Neural cell (in vitro differentiated cells): ENCODE results near the gene SCN4B. TPM values are rescaled to one million over a fixed set of nuclear protein-coding genes. Genes with fewer than 3 reads are reported as not detected.

Experiments
- H2AFZ ChIP-seq: fragments of 200-600, 300-800 bp; sonication (generic), shearing (Covaris generic); 2 replicates; pipeline ENCODE4 v1.6.0; 2014; ENCODE audit warnings: low read depth, mild to moderate bottlenecking, antibody characterized with exemption, low read length, moderate library complexity
- H3F3A ChIP-seq: fragments of 200-600 bp; shearing (Covaris generic); 2 replicates; pipeline ENCODE4 v1.6.1; 2016; ENCODE audit warnings: mild to moderate bottlenecking, moderate library complexity, mixed read lengths, antibody characterized with exemption, low read length; ENCODE audit not compliant: insufficient read depth, poor library complexity, severe bottlenecking
- H3K27ac ChIP-seq: fragments of 200-600, 300-800 bp; sonication (generic), shearing (Covaris generic); 2 replicates; pipeline ENCODE4 v1.5.1; 2014; ENCODE audit warnings: mild to moderate bottlenecking, low read length, moderate library complexity
- H3K27me3 ChIP-seq: fragments of 300-800, 200-600 bp; sonication (generic), shearing (Covaris generic); 2 replicates; pipeline ENCODE4 v1.6.0; 2014; ENCODE audit warnings: mild to moderate bottlenecking, low read depth, low read length, moderate library complexity; ENCODE audit not compliant: insufficient read depth
- H3K36me3 ChIP-seq: fragments of 300-800, 200-600 bp; sonication (generic), shearing (Covaris generic); 2 replicates; pipeline ENCODE4 v1.5.1; 2014; ENCODE audit warnings: mild to moderate bottlenecking, antibody characterized with exemption, low read length, moderate library complexity; ENCODE audit not compliant: insufficient read depth
- H3K4me2 ChIP-seq: fragments of 300-800, 200-600 bp; sonication (generic), shearing (Covaris generic); 2 replicates; pipeline ENCODE4 v1.6.0; 2014; ENCODE audit warnings: mild to moderate bottlenecking, low read length
- H3K4me3 ChIP-seq: fragments of 300-800, 200-600 bp; sonication (generic), shearing (Covaris generic); 2 replicates; pipeline ENCODE4 v1.5.1; 2014; ENCODE audit warnings: mild to moderate bottlenecking, low read length, moderate library complexity
- H3K79me2 ChIP-seq: fragments of 200-600 bp; shearing (Covaris generic); replicated peaks from 2 replicates; pipeline ENCODE4 v1.6.0; 2014; ENCODE audit warnings: mild to moderate bottlenecking, low read length, moderate library complexity; ENCODE audit not compliant: insufficient read depth
- H3K9ac ChIP-seq: fragments of 300-800, 200-600 bp; sonication (generic), shearing (Covaris generic); 2 replicates; pipeline ENCODE4 v1.6.1; 2016; ENCODE audit warnings: mild to moderate bottlenecking, low read length, mixed read lengths
- H3K9me2 ChIP-seq: fragments of 200-600 bp; shearing (Covaris generic); 2 replicates; pipeline ENCODE4 v1.6.1; 2016; ENCODE audit warnings: mild to moderate bottlenecking, low read length, mixed read lengths; ENCODE audit not compliant: insufficient read depth
- H3K9me3 ChIP-seq: fragments of 200-600, 300-800 bp; sonication (generic), shearing (Covaris generic); 2 replicates; pipeline ENCODE4 v1.6.1; 2016; ENCODE audit warnings: mild to moderate bottlenecking, mixed run types, low read length, moderate library complexity, mixed read lengths
- H4K20me1 ChIP-seq: fragments of 200-600 bp; shearing (Covaris generic); 2 replicates; pipeline ENCODE4 v1.6.1; 2016; ENCODE audit warnings: mild to moderate bottlenecking, mixed run types; ENCODE audit not compliant: insufficient read depth
- EP300 ChIP-seq: fragments of 450-650 bp; conservative IDR thresholded peaks from 2 replicates; pipeline ENCODE4 v1.6.1; 2014; ENCODE audit warnings: antibody characterized with exemption, mild to moderate bottlenecking, moderate library complexity; ENCODE audit not compliant: poor library complexity, severe bottlenecking
- EZH2 ChIP-seq: fragments of 200-600, 300-800 bp; shearing (Covaris generic), sonication (generic); IDR thresholded peaks from 2 replicates; pipeline ENCODE4 v1.6.1; 2014; ENCODE audit warnings: antibody characterized with exemption, low read length, borderline replicate concordance, mild to moderate bottlenecking; ENCODE audit not compliant: insufficient read depth, poor library complexity, severe bottlenecking
- MXI1 ChIP-seq: fragments of 450-650 bp; conservative IDR thresholded peaks from 2 replicates; pipeline ENCODE4 v1.6.1; 2014; ENCODE audit warnings: antibody characterized with exemption, mild to moderate bottlenecking; ENCODE audit not compliant: poor library complexity, severe bottlenecking
- POLR2AphosphoS5 ChIP-seq: IDR thresholded peaks from 2 replicates; pipeline ENCODE4 v1.6.1; 2012
- RAD21 ChIP-seq: fragments of 450-650 bp; conservative IDR thresholded peaks from 2 replicates; pipeline ENCODE4 v1.6.1; 2014; ENCODE audit warnings: antibody characterized with exemption, mild to moderate bottlenecking, moderate library complexity
- SMC3 ChIP-seq: fragments of 450-650 bp; conservative IDR thresholded peaks from 2 replicates; pipeline ENCODE4 v1.6.1; 2014; ENCODE audit warnings: antibody characterized with exemption, mild to moderate bottlenecking, moderate library complexity; ENCODE audit not compliant: poor library complexity
- TAF1 ChIP-seq: IDR thresholded peaks from 2 replicates; pipeline ENCODE4 v1.6.1; 2012; ENCODE audit warnings: low read depth
- polyA plus RNA-seq: library from polyadenylated mRNA; depleted of rRNA; stranded (reverse); fragments of >200 nt; gene quantifications from 2 replicates; pipeline ENCODE4 v1.2.3, GENCODE V29; 2014
- TF ChIP-seq, protein P1 (sequence below): IDR thresholded peaks from 2 replicates; pipeline ENCODE4 v1.6.1; 2012; ENCODE audit warnings: borderline replicate concordance
- TF ChIP-seq, protein P2 (sequence below): fragments of 450-650 bp; IDR thresholded peaks from 2 replicates; pipeline ENCODE4 v1.5.1; 2014; ENCODE audit warnings: antibody characterized with exemption, mild to moderate bottlenecking, moderate library complexity; ENCODE audit not compliant: poor library complexity, severe bottlenecking

Gene SCN4B
- polyA plus RNA-seq, 1 donor from 2014 or later: 0.61 TPM

DNA sequence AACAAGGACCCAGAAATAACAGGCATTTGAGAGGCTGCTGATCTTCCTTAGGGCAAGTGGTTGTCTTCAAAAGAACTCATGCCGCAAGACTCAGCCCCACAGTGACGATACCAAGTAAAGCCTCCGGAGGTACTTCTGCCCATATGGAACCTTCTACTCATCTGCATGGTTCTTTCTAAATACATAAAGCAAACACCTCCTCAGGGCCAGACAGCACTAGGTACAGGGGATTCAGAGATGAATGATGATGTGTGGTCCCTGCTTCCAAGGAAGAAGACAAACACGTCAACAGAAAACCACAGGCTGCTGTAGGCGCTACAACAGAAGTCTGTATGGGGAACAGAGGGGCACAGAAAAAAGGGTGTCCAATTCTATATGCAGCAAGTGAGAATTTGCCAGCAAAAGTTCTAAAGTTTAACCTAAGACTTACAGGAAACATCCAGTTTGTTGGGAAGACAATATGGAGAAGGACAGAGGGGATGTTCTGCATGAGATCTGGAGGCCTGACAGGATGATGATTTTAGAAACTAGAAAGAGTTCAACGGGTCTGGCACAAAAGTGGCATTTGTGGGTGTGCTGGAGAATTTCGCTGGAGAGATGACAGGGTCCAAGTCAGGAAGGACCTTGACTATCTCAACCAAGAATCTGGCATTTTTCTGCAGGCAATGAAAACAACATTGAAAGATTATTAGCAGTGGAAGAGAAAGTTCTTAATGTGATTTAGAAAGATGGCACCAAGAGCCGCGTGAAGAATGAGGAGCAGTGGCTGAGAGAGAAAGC lies 48.5 kb upstream of the SCN4B start:
- no peaks in the 10 kb centered on the region for H3K36me3 ChIP-seq
- no peaks in the 10 kb centered on the region for H3F3A ChIP-seq
- H3K4me3 ChIP-seq: no peak overlapping the region
- H2AFZ ChIP-seq: no peak overlapping the region
- no peaks in the 10 kb centered on the region for H4K20me1 ChIP-seq
- H3K27ac ChIP-seq: no peak overlapping the region
- no peaks in the 10 kb centered on the region for H3K79me2 ChIP-seq
- H3K4me2 ChIP-seq: no peak overlapping the region
- no peak for TF ChIP-seq EP300
- TF ChIP-seq POLR2AphosphoS5: no peak
- TF ChIP-seq MXI1: no peak
- no peak for TF ChIP-seq TAF1
- TF ChIP-seq, protein P1, sequence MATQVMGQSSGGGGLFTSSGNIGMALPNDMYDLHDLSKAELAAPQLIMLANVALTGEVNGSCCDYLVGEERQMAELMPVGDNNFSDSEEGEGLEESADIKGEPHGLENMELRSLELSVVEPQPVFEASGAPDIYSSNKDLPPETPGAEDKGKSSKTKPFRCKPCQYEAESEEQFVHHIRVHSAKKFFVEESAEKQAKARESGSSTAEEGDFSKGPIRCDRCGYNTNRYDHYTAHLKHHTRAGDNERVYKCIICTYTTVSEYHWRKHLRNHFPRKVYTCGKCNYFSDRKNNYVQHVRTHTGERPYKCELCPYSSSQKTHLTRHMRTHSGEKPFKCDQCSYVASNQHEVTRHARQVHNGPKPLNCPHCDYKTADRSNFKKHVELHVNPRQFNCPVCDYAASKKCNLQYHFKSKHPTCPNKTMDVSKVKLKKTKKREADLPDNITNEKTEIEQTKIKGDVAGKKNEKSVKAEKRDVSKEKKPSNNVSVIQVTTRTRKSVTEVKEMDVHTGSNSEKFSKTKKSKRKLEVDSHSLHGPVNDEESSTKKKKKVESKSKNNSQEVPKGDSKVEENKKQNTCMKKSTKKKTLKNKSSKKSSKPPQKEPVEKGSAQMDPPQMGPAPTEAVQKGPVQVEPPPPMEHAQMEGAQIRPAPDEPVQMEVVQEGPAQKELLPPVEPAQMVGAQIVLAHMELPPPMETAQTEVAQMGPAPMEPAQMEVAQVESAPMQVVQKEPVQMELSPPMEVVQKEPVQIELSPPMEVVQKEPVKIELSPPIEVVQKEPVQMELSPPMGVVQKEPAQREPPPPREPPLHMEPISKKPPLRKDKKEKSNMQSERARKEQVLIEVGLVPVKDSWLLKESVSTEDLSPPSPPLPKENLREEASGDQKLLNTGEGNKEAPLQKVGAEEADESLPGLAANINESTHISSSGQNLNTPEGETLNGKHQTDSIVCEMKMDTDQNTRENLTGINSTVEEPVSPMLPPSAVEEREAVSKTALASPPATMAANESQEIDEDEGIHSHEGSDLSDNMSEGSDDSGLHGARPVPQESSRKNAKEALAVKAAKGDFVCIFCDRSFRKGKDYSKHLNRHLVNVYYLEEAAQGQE: no peak
- TF ChIP-seq SMC3: no peak
- no peaks in the 10 kb centered on the region for H3K27me3 ChIP-seq
- no peak overlapping the region for H3K9ac ChIP-seq
- no peaks in the 10 kb centered on the region for H3K9me2 ChIP-seq
- H3K9me3 ChIP-seq: no peaks in the 10 kb centered on the region

DNA sequence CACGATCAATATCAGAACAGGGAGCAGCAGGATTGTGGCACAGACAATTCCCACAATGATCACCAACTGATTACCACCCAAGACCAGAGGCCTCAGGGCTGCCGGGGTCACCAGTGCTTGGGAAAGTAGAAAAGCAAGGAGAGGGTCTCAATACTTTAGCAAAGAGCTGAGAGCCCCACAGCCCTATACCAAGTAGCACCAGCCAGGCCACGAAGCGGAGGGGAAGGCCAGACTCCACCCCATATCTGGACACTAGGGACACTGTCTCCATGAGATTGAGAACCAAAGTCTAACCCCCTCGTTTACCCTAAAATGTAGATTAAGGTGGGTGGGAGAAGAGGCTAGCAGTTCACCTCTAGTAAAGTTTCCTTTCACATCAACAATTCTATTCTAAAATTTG lies 47.9 kb upstream of the SCN4B start:
- Histone ChIP-seq H3K4me2 (no peak overlapping the region), H2AFZ (no peak overlapping the region), H3K9me3 (no peaks in the 10 kb centered on the region), H3K9ac (no peak overlapping the region), H3K27me3 (no peaks in the 10 kb centered on the region), H3K9me2 (no peaks in the 10 kb centered on the region), H3K27ac (no peak overlapping the region), H3K4me3 (no peak overlapping the region), H3K79me2 (no peaks in the 10 kb centered on the region), H3K36me3 (no peaks in the 10 kb centered on the region), H3F3A (no peaks in the 10 kb centered on the region), H4K20me1 (no peaks in the 10 kb centered on the region)
- TF ChIP-seq, protein P2, sequence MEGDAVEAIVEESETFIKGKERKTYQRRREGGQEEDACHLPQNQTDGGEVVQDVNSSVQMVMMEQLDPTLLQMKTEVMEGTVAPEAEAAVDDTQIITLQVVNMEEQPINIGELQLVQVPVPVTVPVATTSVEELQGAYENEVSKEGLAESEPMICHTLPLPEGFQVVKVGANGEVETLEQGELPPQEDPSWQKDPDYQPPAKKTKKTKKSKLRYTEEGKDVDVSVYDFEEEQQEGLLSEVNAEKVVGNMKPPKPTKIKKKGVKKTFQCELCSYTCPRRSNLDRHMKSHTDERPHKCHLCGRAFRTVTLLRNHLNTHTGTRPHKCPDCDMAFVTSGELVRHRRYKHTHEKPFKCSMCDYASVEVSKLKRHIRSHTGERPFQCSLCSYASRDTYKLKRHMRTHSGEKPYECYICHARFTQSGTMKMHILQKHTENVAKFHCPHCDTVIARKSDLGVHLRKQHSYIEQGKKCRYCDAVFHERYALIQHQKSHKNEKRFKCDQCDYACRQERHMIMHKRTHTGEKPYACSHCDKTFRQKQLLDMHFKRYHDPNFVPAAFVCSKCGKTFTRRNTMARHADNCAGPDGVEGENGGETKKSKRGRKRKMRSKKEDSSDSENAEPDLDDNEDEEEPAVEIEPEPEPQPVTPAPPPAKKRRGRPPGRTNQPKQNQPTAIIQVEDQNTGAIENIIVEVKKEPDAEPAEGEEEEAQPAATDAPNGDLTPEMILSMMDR: no peak
- TF ChIP-seq, protein P1: no peak
- TF ChIP-seq MXI1: no peak
- TF ChIP-seq POLR2AphosphoS5: no peak
- TF ChIP-seq EP300: no peak
- no peak for TF ChIP-seq RAD21
- TF ChIP-seq EZH2: no peak
- TF ChIP-seq TAF1: no peak
- TF ChIP-seq SMC3: no peak
